SK-N-SH (cell line): ENCODE results near the gene LYRM4. TPM values are rescaled to one million over a fixed set of nuclear protein-coding genes. Genes with fewer than 3 reads are reported as not detected.

Experiments used
- CTCF ChIA-PET: fragments of 300-600, 350-600 bp; formaldehyde crosslinking; extraction: SDS; loops from one replicate; lab custom pipeline; 2021; lab: Yijun Ruan, JAX
- POLR2A ChIA-PET: fragments of 350-600 bp; sonication (Branson Sonifier 250); formaldehyde crosslinking; extraction: SDS; loops from one replicate; lab custom pipeline; 2020; ENCODE audit warnings: antibody characterized with exemption, inconsistent platforms; lab: Yijun Ruan, JAX
- DNase-seq: peaks from one replicate; pipeline ENCODE4 v3.0.0; 2012
- H2AFZ ChIP-seq: fragments of 200-600 bp; sonication (generic); 2 replicates; pipeline ENCODE4 v1.8.1; 2016; ENCODE audit warnings: antibody characterized with exemption, mild to moderate bottlenecking, low read depth
- H3F3A ChIP-seq: fragments of 200-600 bp; sonication (generic); replicated peaks from 2 replicates; pipeline ENCODE3; 2016; ENCODE audit warnings: antibody characterized with exemption, mild to moderate bottlenecking; ENCODE audit not compliant: insufficient read depth
- H3K27ac ChIP-seq, 2 experiments: fragments of 200-500 bp in 1 of 2; fragments of 200-600 bp in 1 of 2; sonication (Bioruptor generic) in 1 of 2; sonication (generic), shearing (Covaris generic) in 1 of 2; 2 replicates each; pipeline versions ENCODE4 v1.5.1 to v1.6.1; 2014 to 2016; ENCODE audit warnings: low read depth in 2 of 2, inconsistent platforms in 1 of 2, low read length in 1 of 2, mild to moderate bottlenecking in 1 of 2, mixed read lengths in 1 of 2
- H3K27me3 ChIP-seq: fragments of 200-600 bp; sonication (generic), shearing (Covaris generic); 2 replicates; pipeline ENCODE4 v1.6.1; 2016; ENCODE audit warnings: mixed run types; ENCODE audit not compliant: insufficient read depth
- H3K36me3 ChIP-seq, 2 experiments: fragments of 200-500 bp in 1 of 2; fragments of 200-600 bp in 1 of 2; sonication (Bioruptor generic) in 1 of 2; sonication (generic) in 1 of 2; replicated peaks in 1 of 2; 2 replicates each; pipeline versions ENCODE3 to v1.5.1; 2014 to 2016; ENCODE audit warnings: low read length in 1 of 2, mild to moderate bottlenecking in 1 of 2; ENCODE audit not compliant: insufficient read depth in 2 of 2, control insufficient read depth in 1 of 2
- H3K4me1 ChIP-seq, 2 experiments: fragments of 200-500 bp in 1 of 2; fragments of 200-600 bp in 1 of 2; sonication (Bioruptor generic) in 1 of 2; sonication (generic), shearing (Covaris generic) in 1 of 2; 2 replicates each; pipeline versions ENCODE4 v1.5.1 to v1.6.1; 2014 to 2016; ENCODE audit warnings: low read depth in 1 of 2, low read length in 1 of 2, mixed run types in 1 of 2; ENCODE audit not compliant: insufficient read depth in 2 of 2, control insufficient read depth in 1 of 2
- H3K4me2 ChIP-seq: fragments of 200-600 bp; sonication (generic), shearing (Covaris generic); 2 replicates; pipeline ENCODE4 v1.6.1; 2017; ENCODE audit warnings: mixed run types
- H3K4me3 ChIP-seq, 2 experiments: fragments of 200-500 bp in 1 of 2; fragments of 200-600 bp in 1 of 2; sonication (Bioruptor generic) in 1 of 2; sonication (generic), shearing (Covaris generic) in 1 of 2; 2 replicates each; pipeline versions ENCODE4 v1.5.1 to v1.8.1; 2014 to 2016; ENCODE audit warnings: low read depth in 2 of 2, inconsistent platforms in 1 of 2, low read length in 1 of 2, mild to moderate bottlenecking in 1 of 2, mixed read lengths in 1 of 2, moderate library complexity in 1 of 2
- H3K79me2 ChIP-seq: fragments of 200-600 bp; sonication (generic); 2 replicates; pipeline ENCODE4 v1.8.1; 2017; ENCODE audit warnings: mild to moderate bottlenecking; ENCODE audit not compliant: insufficient read depth
- H3K9ac ChIP-seq: fragments of 200-600 bp; sonication (generic); 2 replicates; pipeline ENCODE4 v1.6.1; 2017; ENCODE audit warnings: mixed run types
- H3K9me2 ChIP-seq: fragments of 200-600 bp; sonication (generic); 2 replicates; pipeline ENCODE4 v1.6.1; 2017; ENCODE audit warnings: mixed run types
- H3K9me3 ChIP-seq: fragments of 200-600 bp; sonication (generic); 2 replicates; pipeline ENCODE4 v1.6.1; 2017; ENCODE audit warnings: mixed run types, mild to moderate bottlenecking, moderate library complexity
- H4K20me1 ChIP-seq: fragments of 200-600 bp; sonication (generic); 2 replicates; pipeline ENCODE4 v1.6.1; 2017; ENCODE audit warnings: mild to moderate bottlenecking, mixed run types; ENCODE audit not compliant: insufficient read depth
- CTCF ChIP-seq: fragments of 200-600 bp; sonication (generic); IDR thresholded peaks from 2 replicates; pipeline ENCODE4 v1.6.1; 2017; ENCODE audit warnings: antibody characterized with exemption, mild to moderate bottlenecking, moderate library complexity
- ELF1 ChIP-seq: IDR thresholded peaks from 2 replicates; pipeline ENCODE4 v1.4.0; 2012
- FOSL2 ChIP-seq: IDR thresholded peaks from 2 replicates; pipeline ENCODE4 v1.4.0; 2012; ENCODE audit warnings: low read depth, mild to moderate bottlenecking, moderate library complexity, borderline replicate concordance
- FOXM1 ChIP-seq: IDR thresholded peaks from 2 replicates; pipeline ENCODE4 v1.4.0; 2012; ENCODE audit warnings: low read depth, mild to moderate bottlenecking
- GABPA ChIP-seq: IDR thresholded peaks from 2 replicates; pipeline ENCODE4 v1.4.0; 2012; ENCODE audit warnings: low read depth, mild to moderate bottlenecking
- MEF2A ChIP-seq: IDR thresholded peaks from 2 replicates; pipeline ENCODE4 v1.4.0; 2012; ENCODE audit warnings: low read depth, borderline replicate concordance
- MXI1 ChIP-seq: IDR thresholded peaks from 2 replicates; pipeline ENCODE4 v1.6.1; 2012; ENCODE audit warnings: mild to moderate bottlenecking, low read depth, low read length, improper control_type of control experiment
- RAD21 ChIP-seq: IDR thresholded peaks from 2 replicates; pipeline ENCODE4 v1.6.1; 2012; ENCODE audit warnings: mild to moderate bottlenecking, low read length
- TCF12 ChIP-seq: IDR thresholded peaks from 2 replicates; pipeline ENCODE4 v1.4.0; 2012
- USF2 ChIP-seq: fragments of 150-350 bp; IDR thresholded peaks from 2 replicates; pipeline ENCODE4 v1.6.1; 2017; ENCODE audit warnings: antibody characterized with exemption, low read length, low read depth, borderline replicate concordance
- WGBS: methylation state at CpG from one replicate; pipeline ENCODE4 v1.1.6; 2017; ENCODE audit warnings: low lambda C conversion rate; 5-methylcytosine and 5-hydroxymethylcytosine counted together
- polyA plus RNA-seq, 3 experiments: library from polyadenylated mRNA; depleted of rRNA; stranded (reverse); fragments of >200 nt; gene quantifications; 2 replicates each; pipeline ENCODE4 v1.2.3, GENCODE V29; 2012

The LYRM4 gene
- polyA plus RNA-seq, 1 of the 3 experiments (the other 2 are of a cell fraction), result 37.2 TPM

- peaks cover 4% of the 10 kb centered on the region for H3F3A ChIP-seq
- ChIA-PET CTCF (interaction anchor here (1.2 to 2.0 kb wide), 2 partner anchors 44 to 132 kb away, joined by 3 to 9 read pairs; no protein-coding TSS in a partner anchor), POLR2A (no interaction called here)
- 94% methylated on average over 2 of the region's 2 CpGs for WGBS
- H4K20me1 ChIP-seq, result no peaks in the 10 kb centered on the region
- H2AFZ ChIP-seq, result no peak overlapping the region
- peaks cover 12% of the 10 kb centered on the region; the same call in 1 of the 2 replicates for H3K79me2 ChIP-seq
- no peaks in the 10 kb centered on the region for H3K9me2 ChIP-seq
- TF ChIP-seq RAD21 (0 out of 2 replicates have a peak, but pooled peaks have one; percentile 17), MXI1 (no peak)
- no peak for DNase-seq
- no peaks in the 10 kb centered on the region; a peak in 1 of 4 replicates for H3K4me1 ChIP-seq
- H3K36me3 ChIP-seq, result peaks cover 0 to 3% of the 10 kb centered on the region in 2 experiments
- H3K9ac ChIP-seq, result no peak overlapping the region
- H3K27ac ChIP-seq, result no peak overlapping the region
- H3K9me3 ChIP-seq, result no peaks in the 10 kb centered on the region
- H3K4me2 ChIP-seq, result no peak overlapping the region
- H3K27me3 ChIP-seq, result no peaks in the 10 kb centered on the region
- no peak overlapping the region for H3K4me3 ChIP-seq
These were observed 14.7 kb upstream of the LYRM4 start for GRCh38 chr6:5275497-5275896.

GRCh38 chr6:5274231-5274630 is 13.5 kb upstream of the LYRM4 start:
- CTCF ChIA-PET, result interaction anchor here (1.0 kb wide), 1 partner anchor 8 kb away, joined by 3 read pairs; no protein-coding TSS in a partner anchor
- Histone ChIP-seq H3K79me2 (peaks cover 15% of the 10 kb centered on the region; the same call in 1 of the 2 replicates), H3F3A (peaks cover 4% of the 10 kb centered on the region)
- TF ChIP-seq USF2 (no peak), MEF2A (no peak), TCF12 (no peak), FOSL2 (no peak)
- TF ChIP-seq, all 33 proteins: peak for 0
- Histone ChIP-seq H3K9me3 (no peaks in the 10 kb centered on the region), H3K9me2 (no peaks in the 10 kb centered on the region), H3K4me3 (no peak overlapping the region), H3K27me3 (no peaks in the 10 kb centered on the region), H4K20me1 (no peaks in the 10 kb centered on the region), H2AFZ (no peak overlapping the region), H3K36me3 (peaks cover 0 to 3% of the 10 kb centered on the region in 2 experiments), H3K4me1 (no peaks in the 10 kb centered on the region; a peak in 2 of 4 replicates), H3K9ac (no peak overlapping the region), H3K4me2 (no peak overlapping the region), H3K27ac (no peak overlapping the region)
- DNase-seq, result no peak
- WGBS, result 100% methylated on average over 3 of the region's 3 CpGs
- POLR2A ChIA-PET, result interaction anchor here (0.7 kb wide), 1 partner anchor 1352 kb away, joined by 3 read pairs; no protein-coding TSS in a partner anchor

GRCh38 chr6:5271926-5272325 is 11.2 kb upstream of the LYRM4 start:
- Histone ChIP-seq H3K9ac (no peak overlapping the region), H3K27ac (no peak overlapping the region), H3K4me3 (no peak overlapping the region), H3F3A (peaks cover 4% of the 10 kb centered on the region), H3K4me2 (no peak overlapping the region), H3K79me2 (peaks cover 24% of the 10 kb centered on the region; the same call in 1 of the 2 replicates), H3K36me3 (peaks cover 0 to 3% of the 10 kb centered on the region in 2 experiments), H3K9me2 (no peaks in the 10 kb centered on the region), H3K27me3 (no peaks in the 10 kb centered on the region), H3K9me3 (no peaks in the 10 kb centered on the region), H3K4me1 (no peaks in the 10 kb centered on the region; a peak in 2 of 4 replicates), H4K20me1 (no peaks in the 10 kb centered on the region), H2AFZ (no peak overlapping the region)
- no peak for DNase-seq
- 95% methylated on average over 6 of the region's 6 CpGs for WGBS
- no peak for TF ChIP-seq CTCF
- no peak for TF ChIP-seq GABPA
- no peak for TF ChIP-seq FOXM1
- no peak for TF ChIP-seq ELF1
- ChIA-PET CTCF (interaction anchor here (1.2 to 1.3 kb wide), 2 partner anchors 10 to 108 kb away, joined by 3 to 4 read pairs; partner anchors contain the start of gene FARS2), POLR2A (no interaction called here)
